NCI-H2081 treated with DMSO at 0.1 percent for 48 hours (cell line): ENCODE data around the gene RFT1.

Source experiments
- DNase-seq: peaks from one replicate; lab custom pipeline; 2025; lab: John Stamatoyannopoulos, UW

RFT1 gene

DNA sequence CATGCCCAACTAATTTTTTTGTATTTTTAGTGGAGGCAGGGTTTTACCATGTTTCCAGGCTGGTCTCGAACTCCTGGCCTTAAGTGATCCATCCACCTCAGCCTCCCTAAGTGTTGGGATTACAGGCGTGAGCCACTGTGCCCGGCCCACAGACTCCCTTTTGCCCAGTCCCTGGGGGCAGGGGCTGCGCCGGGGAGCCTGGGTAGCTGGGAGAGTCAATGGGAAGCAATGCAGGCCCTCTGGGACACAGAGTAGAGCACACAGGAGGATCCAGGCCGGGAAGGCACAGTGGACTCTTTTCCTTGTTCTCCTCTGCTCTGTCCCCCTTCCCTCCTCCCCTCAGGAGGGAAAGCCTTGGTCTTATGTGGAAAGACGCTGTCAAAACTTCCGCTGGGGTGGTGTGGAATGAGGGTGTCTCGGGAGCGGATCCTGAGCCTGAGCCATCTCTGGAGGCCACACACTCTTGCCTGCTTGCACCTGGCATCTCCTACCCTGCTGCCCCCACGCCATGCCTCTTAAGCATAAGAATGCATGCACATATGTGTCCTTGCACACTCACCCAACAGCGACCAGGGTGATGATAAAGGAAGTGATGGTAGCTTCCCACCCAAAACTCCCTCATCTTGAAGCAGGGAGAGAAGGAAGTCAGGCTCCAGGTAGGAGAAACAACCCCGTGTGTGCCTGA lies 18.9 kb upstream of the RFT1 start:
- DNase-seq = no peak

DNA sequence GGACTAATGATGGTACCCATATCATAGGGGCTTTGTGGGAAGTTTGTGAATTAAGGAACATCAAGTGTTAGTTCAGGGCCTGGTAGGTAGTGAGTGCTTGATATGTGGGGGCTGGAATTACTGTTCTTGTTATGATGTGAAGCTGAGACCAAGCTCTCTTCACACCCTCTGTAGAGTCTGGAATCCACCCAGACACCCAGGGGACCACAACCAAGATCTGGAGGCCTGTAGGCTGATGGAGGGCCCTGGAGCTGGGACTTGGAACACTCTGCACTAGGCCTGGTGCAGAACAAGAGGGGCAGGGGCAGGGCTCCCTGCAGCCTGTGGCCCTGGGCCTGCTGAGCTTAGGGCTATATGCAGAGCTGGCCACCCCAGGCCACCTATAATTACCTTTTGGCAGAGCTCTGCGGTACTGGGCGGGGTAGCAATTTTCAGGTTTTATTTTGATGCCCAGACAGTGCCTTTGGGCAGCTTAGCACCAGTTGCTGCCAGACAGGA lies 17.7 kb upstream of the RFT1 start:
- DNase-seq = no peak

DNA sequence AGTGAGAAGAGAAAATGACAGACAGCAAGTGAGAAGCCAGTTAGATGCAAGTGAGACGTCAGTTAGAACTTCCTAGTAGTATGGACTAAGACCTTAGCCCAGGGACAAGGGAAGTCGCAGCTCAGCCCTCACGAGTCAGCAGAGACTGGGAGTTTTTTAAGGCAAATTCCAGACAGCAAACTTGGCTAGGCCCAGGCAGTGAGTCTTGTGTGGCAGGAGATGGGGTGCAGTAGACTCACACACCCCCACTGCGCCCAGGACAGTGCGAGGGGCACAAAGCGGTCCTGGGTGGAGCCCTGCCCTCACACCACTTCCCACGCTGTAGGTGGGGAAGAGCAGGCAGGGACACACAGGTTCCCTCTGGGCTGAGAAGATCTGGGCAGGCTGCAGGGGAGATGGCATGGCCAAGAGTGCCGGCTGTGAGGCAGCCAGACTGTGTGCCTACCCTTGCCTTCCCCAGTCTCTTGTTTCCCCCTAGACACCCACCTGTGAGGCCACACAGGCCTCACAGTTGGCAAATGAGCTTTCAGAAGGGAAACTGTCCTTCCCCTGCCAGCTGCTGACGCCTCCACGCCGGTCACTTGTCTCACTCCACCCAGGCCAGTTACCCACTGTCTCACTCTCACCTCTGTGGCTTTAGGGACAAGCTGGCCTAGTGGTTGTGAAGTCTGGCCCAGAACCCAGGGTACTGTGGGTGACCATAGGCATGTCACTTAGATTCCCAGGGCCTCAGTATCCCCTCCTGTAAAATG lies 17.1 kb upstream of the RFT1 start:
- no peak for DNase-seq

- no peak for DNase-seq
Measured at GRCh38 chr3:53146319-53146891, 16.2 kb upstream of the RFT1 start.

GRCh38 chr3:53145713-53146080 lies 15.5 kb upstream of the RFT1 start:
- DNase-seq = no peak

DNA sequence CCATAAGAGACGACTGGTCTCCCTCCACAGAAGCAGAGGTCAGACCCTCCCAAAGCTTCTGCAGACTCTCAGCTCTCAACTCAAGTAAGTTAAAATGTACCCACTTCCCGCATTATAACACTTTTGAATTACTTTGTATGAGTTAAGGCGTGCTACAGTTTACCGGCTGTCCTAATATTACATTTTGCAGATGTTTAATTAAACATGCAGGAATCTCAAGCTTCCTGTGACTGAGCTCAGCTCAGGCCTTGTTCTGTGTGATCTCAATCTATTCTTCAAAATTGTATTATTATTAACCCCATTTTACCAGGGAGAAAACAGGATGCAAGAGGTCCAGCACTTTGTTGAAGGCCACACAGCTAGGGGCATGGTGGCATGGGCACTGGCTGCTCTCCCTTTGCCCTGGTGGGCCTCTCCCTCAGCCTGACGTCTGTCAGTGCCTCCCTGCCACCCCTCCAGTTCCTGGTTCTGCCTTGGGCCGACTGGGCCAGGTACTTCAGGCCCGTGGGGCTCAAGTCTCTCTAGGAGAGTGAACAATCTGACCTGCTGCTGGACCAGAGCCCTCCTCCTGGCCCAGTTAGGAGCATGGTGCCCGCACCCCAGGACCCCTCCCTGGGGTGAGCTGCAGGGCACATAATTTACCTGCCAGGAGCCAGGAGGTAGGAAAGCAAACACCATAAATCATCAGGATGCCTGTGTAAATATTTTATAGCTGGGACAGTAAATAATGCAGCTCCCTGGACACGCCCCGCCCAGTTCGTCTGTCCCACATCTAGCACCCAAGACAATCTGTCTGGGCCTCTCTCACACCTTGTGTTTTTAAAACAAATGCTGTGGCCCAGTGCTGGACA lies 14.9 kb upstream of the RFT1 start:
- DNase-seq = no peak

GRCh38 chr3:53144446-53144845 lies 14.2 kb upstream of the RFT1 start:
- no peak for DNase-seq

GRCh38 chr3:53142986-53143385 lies 12.8 kb upstream of the RFT1 start:
- no peak for DNase-seq

GRCh38 chr3:53140847-53141845 lies 10.9 kb upstream of the RFT1 start:
- DNase-seq = no peak

- DNase-seq = no peak
Measured at GRCh38 chr3:53139906-53140846, 9.9 kb upstream of the RFT1 start.

DNA sequence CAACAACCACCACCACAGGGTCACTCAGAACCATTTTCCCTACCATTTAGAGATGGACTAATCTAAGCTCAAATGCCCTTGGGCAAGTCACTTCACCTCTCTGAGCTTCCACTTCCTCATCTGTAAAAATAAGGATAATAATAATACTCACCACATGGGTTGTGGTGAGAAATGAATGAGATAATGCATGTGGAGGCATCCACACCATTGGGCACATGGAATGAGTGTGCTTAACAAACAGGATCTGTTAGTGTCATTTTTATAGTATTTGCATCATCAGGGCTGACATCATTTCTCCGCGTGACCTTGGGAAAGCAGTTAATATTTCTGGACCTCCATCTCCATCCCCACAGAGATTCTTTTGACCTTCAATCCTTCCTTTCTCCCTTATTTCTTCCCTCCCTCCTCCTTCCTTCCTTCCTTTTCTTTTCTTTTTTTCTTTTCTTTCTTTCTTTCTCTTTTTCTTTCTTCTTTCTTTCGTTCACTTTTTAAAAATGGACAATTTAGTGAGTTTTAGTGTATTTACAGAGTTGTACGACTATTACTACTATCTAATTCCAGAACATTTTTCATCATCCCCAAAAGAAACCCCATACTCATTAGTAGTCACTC lies 7.7 kb upstream of the RFT1 start:
- DNase-seq = no peak

- no peak for DNase-seq
Measured at GRCh38 chr3:53137221-53137620, 7.0 kb upstream of the RFT1 start.

- DNase-seq = no peak
Measured at GRCh38 chr3:53134631-53135232, 4.5 kb upstream of the RFT1 start.

- DNase-seq = no peak
Measured at GRCh38 chr3:53132347-53132746, 2.1 kb upstream of the RFT1 start.

DNA sequence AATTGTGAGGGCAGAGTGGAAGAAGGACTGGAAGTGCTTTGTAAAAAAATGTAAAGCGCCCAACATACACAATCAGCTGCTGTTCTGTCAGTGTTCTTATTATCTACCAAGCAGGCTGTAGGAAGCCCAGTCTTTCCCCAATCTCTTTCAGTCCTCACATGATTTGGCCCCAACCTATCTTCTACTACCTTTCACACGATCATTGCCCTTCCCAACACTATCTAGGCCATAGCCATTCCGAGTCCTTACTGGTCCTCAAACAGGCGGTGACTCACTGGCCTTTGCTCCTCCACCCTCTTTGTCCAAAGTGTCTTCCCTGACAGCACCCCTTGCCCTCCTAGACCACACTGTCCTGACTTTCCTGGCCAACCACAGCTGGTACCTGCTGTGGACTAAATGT lies 861 bp upstream of the RFT1 start:
- DNase-seq = no peak

GRCh38 chr3:53129344-53129743 lies 891 bp downstream of the RFT1 start:
- DNase-seq = no peak

DNA sequence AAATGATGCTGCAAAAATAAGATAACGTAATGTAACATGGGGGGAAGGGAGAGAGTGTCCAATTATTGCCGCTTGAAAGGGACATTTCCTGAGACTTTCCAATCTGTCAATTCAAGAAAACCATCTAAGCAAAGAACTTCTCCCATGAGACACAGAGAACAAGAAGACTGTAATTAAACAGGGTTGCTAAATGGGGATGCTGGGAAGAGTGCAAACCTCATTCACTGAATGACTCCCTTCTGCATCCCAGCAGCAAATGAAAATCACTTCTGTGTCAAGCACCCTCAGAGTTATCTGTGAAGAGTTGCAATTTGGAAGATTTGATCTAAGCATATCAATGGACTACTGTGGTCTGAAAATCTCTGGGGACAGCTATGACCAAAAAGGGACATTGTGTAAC lies 3.6 kb downstream of the RFT1 start:
- DNase-seq = no peak

- no peak for DNase-seq
Measured at GRCh38 chr3:53123953-53124352, 6.3 kb downstream of the RFT1 start.

GRCh38 chr3:53123510-53123909 lies 6.7 kb downstream of the RFT1 start:
- DNase-seq = no peak
